Esophagus (tissue), 2 donors: Measurements from ENCODE around the gene ENHO. TPM values are rescaled to one million over a fixed set of nuclear protein-coding genes. Genes with fewer than 3 reads are reported as not detected.

ENCODE experiments used
- H3K27ac ChIP-seq, 2 donors: one replicate each; pipeline ENCODE4 v1.5.1; 2013; ENCODE audit warnings: low read depth in 2 of 2, mild to moderate bottlenecking in 2 of 2, inconsistent platforms in 1 of 2, low read length in 1 of 2, moderate library complexity in 1 of 2
- H3K27me3 ChIP-seq, 2 donors: one replicate each; pipeline ENCODE4 v1.6.1; 2013; ENCODE audit warnings: low read length in 2 of 2, control low read depth in 1 of 2, mild to moderate bottlenecking in 1 of 2; ENCODE audit not compliant: insufficient read depth in 2 of 2, control insufficient read depth in 1 of 2
- H3K36me3 ChIP-seq, 2 donors: one replicate each; pipeline ENCODE4 v1.6.1; 2013; ENCODE audit warnings: low read length in 1 of 2; ENCODE audit not compliant: control insufficient read depth in 2 of 2, insufficient read depth in 2 of 2
- H3K4me1 ChIP-seq, 2 donors: one replicate each; pipeline ENCODE4 v1.6.1; 2013; ENCODE audit warnings: low read length in 1 of 2; ENCODE audit not compliant: control insufficient read depth in 2 of 2, insufficient read depth in 2 of 2
- H3K4me3 ChIP-seq, 2 donors: one replicate each; pipeline ENCODE4 v1.5.1; 2013; ENCODE audit warnings: low read length in 2 of 2, mild to moderate bottlenecking in 2 of 2, low read depth in 1 of 2, moderate library complexity in 1 of 2
- H3K9me3 ChIP-seq, 2 donors: one replicate each; pipeline ENCODE4 v1.6.1; 2013; ENCODE audit warnings: mild to moderate bottlenecking in 2 of 2, low read depth in 1 of 2, low read length in 1 of 2, moderate library complexity in 1 of 2; ENCODE audit not compliant: control insufficient read depth in 2 of 2, insufficient read depth in 1 of 2
- WGBS, 2 donors: extraction: QIAGEN DNeasy Blood & Tissue Kit; methylation state at CpG; one replicate each; pipeline ENCODE4 v1.1.7; 2013; 5-methylcytosine and 5-hydroxymethylcytosine counted together
- polyA plus RNA-seq, 2 donors: library from polyadenylated mRNA; stranded (reverse); fragments of 200-250 nt; gene quantifications; one replicate each; pipeline ENCODE4 v1.2.3, GENCODE V29; 2013
- donor health status: healthy with polysubstance abuse.
- donor health status: Bipolar disorder and iron deficiency.

The ENHO gene
- polyA plus RNA-seq, 2 donors: 0.31 to 0.39 TPM

- H3K4me3 ChIP-seq: no peak overlapping the region
- H3K4me1 ChIP-seq: peaks cover 0 to 3% of the 10 kb centered on the region in 2 donors
- WGBS, 2 donors: 74 to 80% methylated on average over 6 of the region's 6 CpGs
- no peak overlapping the region for H3K27ac ChIP-seq
- H3K9me3 ChIP-seq: peaks cover 0 to 1% of the 10 kb centered on the region in 2 donors
- H3K36me3 ChIP-seq: no peaks in the 10 kb centered on the region
- no peaks in the 10 kb centered on the region for H3K27me3 ChIP-seq
Measured at GRCh38 chr9:34556949-34557348, 34.2 kb upstream of the ENHO start.

GRCh38 chr9:34555936-34556525 lies 33.2 kb upstream of the ENHO start:
- H3K36me3 ChIP-seq: no peaks in the 10 kb centered on the region
- WGBS, 2 donors: 84 to 88% methylated on average over 12 to 13 of the region's 13 CpGs
- H3K9me3 ChIP-seq: no peaks in the 10 kb centered on the region
- peaks cover 0 to 3% of the 10 kb centered on the region in 2 donors for H3K4me1 ChIP-seq
- no peak overlapping the region for H3K4me3 ChIP-seq
- no peak overlapping the region for H3K27ac ChIP-seq
- H3K27me3 ChIP-seq: no peaks in the 10 kb centered on the region

- H3K36me3 ChIP-seq: no peaks in the 10 kb centered on the region
- H3K27ac ChIP-seq: no peak overlapping the region
- H3K27me3 ChIP-seq: no peaks in the 10 kb centered on the region
- peaks cover 0 to 3% of the 10 kb centered on the region in 2 donors for H3K4me1 ChIP-seq
- 81 to 87% methylated on average over 4 to 5 of the region's 5 CpGs for WGBS, 2 donors
- H3K9me3 ChIP-seq: no peaks in the 10 kb centered on the region
- H3K4me3 ChIP-seq: no peak overlapping the region
Measured at GRCh38 chr9:34555500-34555899, 32.7 kb upstream of the ENHO start.

- H3K4me3 ChIP-seq: no peak overlapping the region
- no peaks in the 10 kb centered on the region for H3K36me3 ChIP-seq
- H3K27ac ChIP-seq: no peak overlapping the region
- no peaks in the 10 kb centered on the region for H3K27me3 ChIP-seq
- H3K4me1 ChIP-seq: no peaks in the 10 kb centered on the region
- H3K9me3 ChIP-seq: no peaks in the 10 kb centered on the region
- WGBS, 2 donors: 39 to 44% methylated on average over 23 of the region's 23 CpGs
Measured at GRCh38 chr9:34555002-34555348, 32.2 kb upstream of the ENHO start.

- Histone ChIP-seq H3K4me3 (no peak overlapping the region), H3K9me3 (no peaks in the 10 kb centered on the region), H3K36me3 (no peaks in the 10 kb centered on the region), H3K27me3 (no peaks in the 10 kb centered on the region), H3K27ac (no peak overlapping the region), H3K4me1 (no peaks in the 10 kb centered on the region)
- 68 to 72% methylated on average over 16 of the region's 16 CpGs for WGBS, 2 donors
Measured at GRCh38 chr9:34554211-34555001, 31.6 kb upstream of the ENHO start.

GRCh38 chr9:34553511-34554021 lies 30.8 kb upstream of the ENHO start:
- Histone ChIP-seq H3K27ac (no peak overlapping the region), H3K4me3 (no peak overlapping the region), H3K36me3 (no peaks in the 10 kb centered on the region), H3K9me3 (no peaks in the 10 kb centered on the region), H3K27me3 (no peaks in the 10 kb centered on the region), H3K4me1 (no peaks in the 10 kb centered on the region)
- WGBS, 2 donors: 84 to 87% methylated on average over 18 of the region's 18 CpGs

- Histone ChIP-seq H3K9me3 (no peaks in the 10 kb centered on the region), H3K4me3 (no peak overlapping the region), H3K4me1 (no peaks in the 10 kb centered on the region), H3K36me3 (no peaks in the 10 kb centered on the region), H3K27me3 (no peaks in the 10 kb centered on the region), H3K27ac (no peak overlapping the region)
- 93 to 97% methylated on average over 2 of the region's 2 CpGs for WGBS, 2 donors
Measured at GRCh38 chr9:34552986-34553385, 30.2 kb upstream of the ENHO start.

GRCh38 chr9:34552606-34552981 lies 29.8 kb upstream of the ENHO start:
- WGBS, 2 donors: 82 to 89% methylated on average over 13 of the region's 13 CpGs

GRCh38 chr9:34551751-34552605 lies 29.2 kb upstream of the ENHO start:
- no peak overlapping the region for H3K4me3 ChIP-seq
- H3K27ac ChIP-seq: no peak overlapping the region
- H3K4me1 ChIP-seq: no peaks in the 10 kb centered on the region
- H3K9me3 ChIP-seq: no peaks in the 10 kb centered on the region
- no peaks in the 10 kb centered on the region for H3K27me3 ChIP-seq
- 88 to 92% methylated on average over 19 to 20 of the region's 20 CpGs for WGBS, 2 donors
- H3K36me3 ChIP-seq: no peaks in the 10 kb centered on the region

More at GRCh38 chr9:34552606-34552981, 29.8 kb upstream of the ENHO start:
- no peak overlapping the region for H3K27ac ChIP-seq
- H3K27me3 ChIP-seq: no peaks in the 10 kb centered on the region
- no peaks in the 10 kb centered on the region for H3K36me3 ChIP-seq
- no peaks in the 10 kb centered on the region for H3K9me3 ChIP-seq
- H3K4me1 ChIP-seq: no peaks in the 10 kb centered on the region
- H3K4me3 ChIP-seq: no peak overlapping the region
